ENCODE data around the gene TOMM40.

- TF ChIP-seq, protein P1, sequence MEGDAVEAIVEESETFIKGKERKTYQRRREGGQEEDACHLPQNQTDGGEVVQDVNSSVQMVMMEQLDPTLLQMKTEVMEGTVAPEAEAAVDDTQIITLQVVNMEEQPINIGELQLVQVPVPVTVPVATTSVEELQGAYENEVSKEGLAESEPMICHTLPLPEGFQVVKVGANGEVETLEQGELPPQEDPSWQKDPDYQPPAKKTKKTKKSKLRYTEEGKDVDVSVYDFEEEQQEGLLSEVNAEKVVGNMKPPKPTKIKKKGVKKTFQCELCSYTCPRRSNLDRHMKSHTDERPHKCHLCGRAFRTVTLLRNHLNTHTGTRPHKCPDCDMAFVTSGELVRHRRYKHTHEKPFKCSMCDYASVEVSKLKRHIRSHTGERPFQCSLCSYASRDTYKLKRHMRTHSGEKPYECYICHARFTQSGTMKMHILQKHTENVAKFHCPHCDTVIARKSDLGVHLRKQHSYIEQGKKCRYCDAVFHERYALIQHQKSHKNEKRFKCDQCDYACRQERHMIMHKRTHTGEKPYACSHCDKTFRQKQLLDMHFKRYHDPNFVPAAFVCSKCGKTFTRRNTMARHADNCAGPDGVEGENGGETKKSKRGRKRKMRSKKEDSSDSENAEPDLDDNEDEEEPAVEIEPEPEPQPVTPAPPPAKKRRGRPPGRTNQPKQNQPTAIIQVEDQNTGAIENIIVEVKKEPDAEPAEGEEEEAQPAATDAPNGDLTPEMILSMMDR (conservative IDR thresholded peaks at IDR 0.05; ENCODE audit: low read length): no peak
- no peak for TF ChIP-seq EZH2phosphoT487 (IDR thresholded peaks at IDR 0.05; ENCODE audit: borderline replicate concordance, low read depth, low read length)
These were observed 3.9 kb downstream of the TOMM40 start for GRCh38 chr19:44894946-44895345.

Measured in OCI-LY7 (cell line).